HepG2 (cell line): ENCODE data around the gene POU3F1.

Source experiments
- BHLHE40 ChIP-seq: IDR thresholded peaks from 2 replicates; pipeline ENCODE4 v1.6.1; 2011; ENCODE audit warnings: low read length, improper control_type of control experiment
- ETV6 ChIP-seq: sonication (generic); formaldehyde crosslinking; conservative IDR thresholded peaks from 2 replicates; pipeline ENCODE4 v1.4.0; 2020; ENCODE audit warnings: missing genetic modification reagents
- JUN ChIP-seq: sonication (generic); formaldehyde crosslinking; IDR thresholded peaks from 2 replicates; pipeline ENCODE4 v1.4.0; 2020; ENCODE audit warnings: mild to moderate bottlenecking, missing genetic modification reagents
- RAD51 ChIP-seq: fragments of 450-650 bp; IDR thresholded peaks from 2 replicates; pipeline ENCODE4 v1.6.1; 2016; ENCODE audit warnings: borderline replicate concordance
- SP1 ChIP-seq, 2 experiments: fragments of 450-650 bp in 1 of 2; sonication (generic) in 1 of 2; formaldehyde crosslinking in 1 of 2; IDR thresholded peaks; 2 replicates each; pipeline versions ENCODE4 v1.4.0 to v1.6.1; 2016 to 2020; ENCODE audit warnings: missing genetic modification reagents in 1 of 2
- ZNF343 ChIP-seq: sonication (generic); formaldehyde crosslinking; IDR thresholded peaks from 2 replicates; pipeline ENCODE4 v1.4.0; 2020; ENCODE audit warnings: mild to moderate bottlenecking, missing genetic modification reagents
- TF ChIP-seq, protein P1 (sequence below): IDR thresholded peaks from 2 replicates; pipeline ENCODE4 v1.6.1; 2018; ENCODE audit warnings: missing genetic modification reagents, mild to moderate bottlenecking, missing compliant biosample characterization
- TF ChIP-seq, protein P2 (sequence below): sonication (generic); formaldehyde crosslinking; IDR thresholded peaks from 2 replicates; pipeline ENCODE4 v1.8.1; 2022; ENCODE audit warnings: low read depth, mild to moderate bottlenecking, missing genetic modification reagents

DNA sequence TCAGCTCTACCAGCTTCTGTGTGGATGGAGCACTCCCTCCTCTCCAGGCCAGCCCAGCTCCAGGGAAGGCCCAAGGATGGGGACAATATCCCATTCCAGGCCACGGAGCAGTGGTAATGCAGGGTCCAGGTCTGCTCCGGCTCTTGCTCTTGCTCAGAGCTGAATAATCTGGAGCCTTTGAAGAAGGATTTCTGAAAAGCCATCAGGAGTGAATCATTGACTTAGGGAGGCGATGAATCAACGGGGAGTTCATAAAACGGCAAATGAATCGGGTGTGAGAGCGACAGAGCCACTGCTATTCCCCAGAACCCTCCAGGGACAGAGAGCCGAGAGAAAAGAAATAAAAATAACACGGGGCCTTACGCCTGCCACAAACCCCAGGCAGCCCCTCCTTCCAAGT lies 7.7 kb downstream of the POU3F1 start:
- TF ChIP-seq RAD51 (no peak), ZNF343 (CRISPR knock-in tag) (no peak), BHLHE40 (no peak), ETV6 (CRISPR knock-in tag) (no peak), JUN (no peak), SP1 (IDR thresholded peaks at IDR 0.05) (no peak), SP1 (CRISPR knock-in tag; IDR thresholded peaks at IDR 0.05) (no peak)
- TF ChIP-seq, protein P1, sequence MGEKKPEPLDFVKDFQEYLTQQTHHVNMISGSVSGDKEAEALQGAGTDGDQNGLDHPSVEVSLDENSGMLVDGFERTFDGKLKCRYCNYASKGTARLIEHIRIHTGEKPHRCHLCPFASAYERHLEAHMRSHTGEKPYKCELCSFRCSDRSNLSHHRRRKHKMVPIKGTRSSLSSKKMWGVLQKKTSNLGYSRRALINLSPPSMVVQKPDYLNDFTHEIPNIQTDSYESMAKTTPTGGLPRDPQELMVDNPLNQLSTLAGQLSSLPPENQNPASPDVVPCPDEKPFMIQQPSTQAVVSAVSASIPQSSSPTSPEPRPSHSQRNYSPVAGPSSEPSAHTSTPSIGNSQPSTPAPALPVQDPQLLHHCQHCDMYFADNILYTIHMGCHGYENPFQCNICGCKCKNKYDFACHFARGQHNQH (CRISPR knock-in tag) = no peak
- TF ChIP-seq, protein P2, sequence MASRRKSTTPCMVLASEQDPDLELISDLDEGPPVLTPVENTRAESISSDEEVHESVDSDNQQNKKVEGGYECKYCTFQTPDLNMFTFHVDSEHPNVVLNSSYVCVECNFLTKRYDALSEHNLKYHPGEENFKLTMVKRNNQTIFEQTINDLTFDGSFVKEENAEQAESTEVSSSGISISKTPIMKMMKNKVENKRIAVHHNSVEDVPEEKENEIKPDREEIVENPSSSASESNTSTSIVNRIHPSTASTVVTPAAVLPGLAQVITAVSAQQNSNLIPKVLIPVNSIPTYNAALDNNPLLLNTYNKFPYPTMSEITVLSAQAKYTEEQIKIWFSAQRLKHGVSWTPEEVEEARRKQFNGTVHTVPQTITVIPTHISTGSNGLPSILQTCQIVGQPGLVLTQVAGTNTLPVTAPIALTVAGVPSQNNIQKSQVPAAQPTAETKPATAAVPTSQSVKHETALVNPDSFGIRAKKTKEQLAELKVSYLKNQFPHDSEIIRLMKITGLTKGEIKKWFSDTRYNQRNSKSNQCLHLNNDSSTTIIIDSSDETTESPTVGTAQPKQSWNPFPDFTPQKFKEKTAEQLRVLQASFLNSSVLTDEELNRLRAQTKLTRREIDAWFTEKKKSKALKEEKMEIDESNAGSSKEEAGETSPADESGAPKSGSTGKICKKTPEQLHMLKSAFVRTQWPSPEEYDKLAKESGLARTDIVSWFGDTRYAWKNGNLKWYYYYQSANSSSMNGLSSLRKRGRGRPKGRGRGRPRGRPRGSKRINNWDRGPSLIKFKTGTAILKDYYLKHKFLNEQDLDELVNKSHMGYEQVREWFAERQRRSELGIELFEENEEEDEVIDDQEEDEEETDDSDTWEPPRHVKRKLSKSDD (CRISPR knock-in tag) = no peak
